GM19099 (cell line): ENCODE data around the gene RBPJ.

Source experiments
- POLR2A ChIP-seq: IDR thresholded peaks from 3 replicates; pipeline ENCODE4 v1.6.1; 2011; ENCODE audit warnings: low read depth; ENCODE audit not compliant: insufficient read length; ENCODE audit errors: extremely low read depth

Gene RBPJ

GRCh38 chr4:26296514-26296913 lies 24.3 kb upstream of the RBPJ start:
- no peak for TF ChIP-seq POLR2A

GRCh38 chr4:26297219-26297618 lies 23.6 kb upstream of the RBPJ start:
- TF ChIP-seq POLR2A = no peak

GRCh38 chr4:26298198-26298947 lies 22.4 kb upstream of the RBPJ start:
- TF ChIP-seq POLR2A = no peak

- TF ChIP-seq POLR2A = no peak
Measured at GRCh38 chr4:26299254-26299882, 21.4 kb upstream of the RBPJ start.

- no peak for TF ChIP-seq POLR2A
Measured at GRCh38 chr4:26300314-26301307, 20.2 kb upstream of the RBPJ start.

- TF ChIP-seq POLR2A = no peak
Measured at GRCh38 chr4:26302031-26302899, 18.5 kb upstream of the RBPJ start.

GRCh38 chr4:26303008-26303407 lies 17.8 kb upstream of the RBPJ start:
- no peak for TF ChIP-seq POLR2A

GRCh38 chr4:26307037-26307800 lies 13.6 kb upstream of the RBPJ start:
- TF ChIP-seq POLR2A = no peak

GRCh38 chr4:26308568-26308967 lies 12.2 kb upstream of the RBPJ start:
- no peak for TF ChIP-seq POLR2A

GRCh38 chr4:26310264-26310663 lies 10.6 kb upstream of the RBPJ start:
- TF ChIP-seq POLR2A = no peak

- TF ChIP-seq POLR2A = no peak
Measured at GRCh38 chr4:26311633-26312032, 9.2 kb upstream of the RBPJ start.

- no peak for TF ChIP-seq POLR2A
Measured at GRCh38 chr4:26317766-26318165, 3.0 kb upstream of the RBPJ start.

GRCh38 chr4:26319467-26319948 lies 1.3 kb upstream of the RBPJ start:
- peak; percentile 49 for TF ChIP-seq POLR2A
